K562 (cell line): ENCODE measurements around the gene DOCK7. TPM values are rescaled to one million over a fixed set of nuclear protein-coding genes. Genes with fewer than 3 reads are reported as not detected.

ENCODE experiments used
- ARID4B ChIP-seq: sonication (generic); formaldehyde crosslinking; IDR thresholded peaks from 2 replicates; pipeline ENCODE4 v1.8.0; 2022; ENCODE audit warnings: mild to moderate bottlenecking, missing genetic modification reagents
- CHAMP1 ChIP-seq: fragments of 450-650 bp; IDR thresholded peaks from 2 replicates; pipeline ENCODE4 v1.6.1; 2016; ENCODE audit warnings: mild to moderate bottlenecking
- CXXC5 ChIP-seq: fragments of 250-450 bp; sonication (Bioruptor Pico); IDR thresholded peaks from 2 replicates; pipeline ENCODE4 v1.8.0; 2022; ENCODE audit warnings: inconsistent platforms, mild to moderate bottlenecking, moderate library complexity
- FOSL1 ChIP-seq: fragments of 200-800 bp; sonication (Bioruptor generic); conservative IDR thresholded peaks from 2 replicates; pipeline ENCODE4 v1.6.1; 2016; ENCODE audit warnings: missing genetic modification characterization, missing compliant biosample characterization
- HDGF ChIP-seq: fragments of 450-650 bp; IDR thresholded peaks from 2 replicates; pipeline ENCODE4 v1.6.1; 2016
- SOX6 ChIP-seq: fragments of 450-650 bp; IDR thresholded peaks from 2 replicates; pipeline ENCODE4 v1.6.1; 2014; ENCODE audit warnings: mild to moderate bottlenecking
- TAL1 ChIP-seq: fragments of 450-650 bp; IDR thresholded peaks from 2 replicates; pipeline ENCODE4 v1.6.1; 2016; ENCODE audit warnings: mild to moderate bottlenecking
- XRCC4 ChIP-seq: IDR thresholded peaks from one replicate; pipeline ENCODE4 v1.6.1; 2011; ENCODE audit not compliant: insufficient read depth, insufficient read length; ENCODE audit errors: extremely low read depth
- polyA plus RNA-seq, 8 experiments: library from polyadenylated mRNA; depleted of rRNA in 4 of 8; stranded (reverse) in 5 of 8; unstranded in 3 of 8; fragments of >200 nt; fragmentation: Nextera tagmentation in 2 of 8; fragmentation: Illumina TruSeq in 1 of 8; extraction: Ambion mirVana in 2 of 8; extraction: Trizol in 1 of 8; gene quantifications; 2 replicates each; pipeline versions ENCODE4 v1.2.1 to v1.2.3, GENCODE V29; 2011 to 2014; ENCODE audit warnings: inconsistent platforms in 1 of 8, missing spikeins in 1 of 8
- total RNA-seq, 7 experiments: library from RNA; depleted of rRNA in 6 of 7; stranded (reverse); fragments of >200 nt in 6 of 7; fragmentation: Illumina TruSeq in 2 of 7; extraction: Trizol in 2 of 7; gene quantifications; 2 replicates each; pipeline versions ENCODE4 v1.2.1 to v1.2.3, GENCODE V29; 2011 to 2021; ENCODE audit warnings: low replicate concordance in 1 of 7
- TF ChIP-seq, protein P1 (sequence below): sonication (generic); formaldehyde crosslinking; IDR thresholded peaks from 2 replicates; pipeline ENCODE4 v1.8.1; 2023; ENCODE audit warnings: mild to moderate bottlenecking, missing genetic modification reagents

The DOCK7 gene
- total and polyA plus RNA-seq, 9 of the 15 experiments (the other 6 are each of a cell fraction or from before 2014, with no cell fraction given), result 4.9 to 35.1 (median 12.6) TPM

DNA sequence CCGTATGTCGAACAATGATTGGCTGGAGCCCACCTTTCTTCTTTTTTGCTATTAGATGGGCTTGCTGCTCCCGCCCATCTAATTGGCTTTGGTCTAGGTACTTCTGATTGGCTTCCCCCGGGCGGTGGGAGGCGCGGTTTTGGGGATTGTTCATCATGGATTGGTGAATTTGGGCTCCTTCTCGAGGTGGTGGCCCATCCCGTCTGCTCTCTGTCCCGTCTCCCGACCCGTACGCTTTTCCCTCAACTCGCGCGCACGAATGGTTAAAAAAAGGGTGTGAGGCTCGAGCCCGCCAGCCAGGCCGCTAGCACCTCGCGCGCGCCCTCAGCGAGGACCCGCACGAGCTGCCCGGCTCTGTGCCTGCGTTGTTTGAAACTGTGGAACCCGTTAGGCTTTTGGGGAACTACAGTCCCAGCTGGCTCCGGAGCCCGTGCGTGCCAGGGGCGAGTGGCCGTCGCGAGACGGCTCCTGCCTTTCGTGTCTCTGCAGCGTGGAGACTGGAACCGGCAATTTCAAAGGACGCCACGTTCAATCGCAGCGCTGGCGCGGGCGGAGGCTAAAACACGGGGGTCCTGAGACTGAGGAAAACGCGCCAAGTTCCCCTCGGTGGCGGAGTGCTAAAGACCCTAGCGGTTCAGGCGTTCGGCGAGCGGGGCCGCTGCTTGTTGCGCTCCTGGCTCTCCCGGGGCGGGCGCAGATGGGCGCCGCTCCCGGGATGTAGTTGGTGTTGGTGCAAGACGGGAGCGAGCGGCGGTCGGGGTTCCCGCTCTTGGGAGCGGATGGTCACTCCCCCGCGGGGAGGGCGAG, 251.5 kb downstream of the DOCK7 start, which contains the start of gene USP1 (continued):
- TF ChIP-seq TAL1 (no peak), FOSL1 (no peak), SOX6 (no peak), CXXC5 (CRISPR knock-in tag) (peak; percentile 4; the same call in 1 of the 2 replicates), HDGF (no peak), CHAMP1 (0 out of 2 replicates have a peak, but pooled peaks have one; percentile 30), XRCC4 (no peak), ARID4B (CRISPR knock-in tag) (peak; percentile 76)
- TF ChIP-seq, protein P1, sequence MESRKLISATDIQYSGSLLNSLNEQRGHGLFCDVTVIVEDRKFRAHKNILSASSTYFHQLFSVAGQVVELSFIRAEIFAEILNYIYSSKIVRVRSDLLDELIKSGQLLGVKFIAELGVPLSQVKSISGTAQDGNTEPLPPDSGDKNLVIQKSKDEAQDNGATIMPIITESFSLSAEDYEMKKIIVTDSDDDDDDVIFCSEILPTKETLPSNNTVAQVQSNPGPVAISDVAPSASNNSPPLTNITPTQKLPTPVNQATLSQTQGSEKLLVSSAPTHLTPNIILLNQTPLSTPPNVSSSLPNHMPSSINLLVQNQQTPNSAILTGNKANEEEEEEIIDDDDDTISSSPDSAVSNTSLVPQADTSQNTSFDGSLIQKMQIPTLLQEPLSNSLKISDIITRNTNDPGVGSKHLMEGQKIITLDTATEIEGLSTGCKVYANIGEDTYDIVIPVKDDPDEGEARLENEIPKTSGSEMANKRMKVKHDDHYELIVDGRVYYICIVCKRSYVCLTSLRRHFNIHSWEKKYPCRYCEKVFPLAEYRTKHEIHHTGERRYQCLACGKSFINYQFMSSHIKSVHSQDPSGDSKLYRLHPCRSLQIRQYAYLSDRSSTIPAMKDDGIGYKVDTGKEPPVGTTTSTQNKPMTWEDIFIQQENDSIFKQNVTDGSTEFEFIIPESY, result no peak
